Heart left ventricle (tissue), 16 donors: Measurements from ENCODE around the gene GGT5. TPM values are rescaled to one million over a fixed set of nuclear protein-coding genes. Genes with fewer than 3 reads are reported as not detected.
"Not testable (repeated sequence)": the region's sequence is repeated elsewhere in the genome, so short reads cannot be mapped to it uniquely, and the experiment has no call there.

ENCODE experiments used
- ATAC-seq, 4 donors: fragments of 200-7000 bp; cut with Tn5 transposase; one replicate each; pipeline ENCODE4 v1.9.1; 2020 to 2022; ENCODE audit warnings: moderate library complexity in 4 of 4, mild to moderate bottlenecking in 3 of 4, moderate number of reproducible peaks in 1 of 4
- DNase-seq, 5 donors: peaks; one replicate each; pipeline ENCODE4 v3.0.0-alpha.2; 2020
- H3K27ac ChIP-seq, 12 donors: fragments of 200-600 bp; sonication (generic) in 4 of 12; one replicate each; pipeline versions ENCODE4 v1.5.0 to v1.8.0; 2016 to 2022; ENCODE audit warnings: mild to moderate bottlenecking in 2 of 12
- H3K27me3 ChIP-seq, 9 donors: fragments of 200-600 bp; sonication (generic) in 2 of 9; one replicate each; pipeline versions ENCODE4 v1.5.1 to v1.8.0; 2016 to 2022; ENCODE audit warnings: mild to moderate bottlenecking in 3 of 9
- H3K36me3 ChIP-seq, 9 donors: fragments of 200-600 bp; sonication (generic) in 2 of 9; one replicate each; pipeline versions ENCODE4 v1.5.0 to v1.8.0; 2018 to 2022; ENCODE audit warnings: mild to moderate bottlenecking in 2 of 9
- H3K4me1 ChIP-seq, 12 donors: fragments of 200-600 bp; sonication (generic) in 4 of 12; one replicate each; pipeline versions ENCODE4 v1.5.0 to v1.8.0; 2016 to 2022; ENCODE audit warnings: mild to moderate bottlenecking in 3 of 12
- H3K4me3 ChIP-seq, 12 donors: fragments of 200-600 bp; sonication (generic) in 4 of 12; one replicate each; pipeline versions ENCODE4 v1.5.0 to v1.8.0; 2017 to 2022; ENCODE audit warnings: mild to moderate bottlenecking in 9 of 12, moderate library complexity in 4 of 12
- H3K9me3 ChIP-seq, 12 donors: fragments of 200-600 bp; sonication (generic) in 4 of 12; one replicate each; pipeline versions ENCODE4 v1.5.0 to v1.8.0; 2016 to 2022; ENCODE audit warnings: mild to moderate bottlenecking in 1 of 12
- CTCF ChIP-seq, 12 donors: fragments of 200-600 bp; sonication (generic) in 4 of 12; IDR thresholded peaks; one replicate each; pipeline versions ENCODE4 v1.5.0 to v1.8.0; 2018 to 2022; ENCODE audit warnings: antibody characterized with exemption in 12 of 12, mild to moderate bottlenecking in 5 of 12
- POLR2A ChIP-seq, 2 donors: fragments of 450-650 bp; IDR thresholded peaks; one replicate each; pipeline ENCODE4 v1.6.1; 2017; ENCODE audit warnings: antibody characterized with exemption in 2 of 2, mild to moderate bottlenecking in 2 of 2, moderate library complexity in 2 of 2
- WGBS, 4 donors: extraction: QIAGEN DNeasy Blood & Tissue Kit in 2 of 4; methylation state at CpG; one replicate each; pipeline versions ENCODE4 v1.1.5 to v1.1.7; 2013 to 2018; 5-methylcytosine and 5-hydroxymethylcytosine counted together
- intact Hi-C, 10 donors: fragments of 100-400 bp; cut with DNase I; formaldehyde crosslinking; loops; one replicate each; pipeline versions ENCODE4 v1.11.1 to v1.14.2; 2022
- polyA plus RNA-seq, 2 donors: library from polyadenylated mRNA; stranded (reverse); fragments of 200-250 nt; gene quantifications; one replicate each; pipeline ENCODE4 v1.2.3, GENCODE V29; 2013
- total RNA-seq, 9 donors: library from RNA; depleted of rRNA in 2 of 9; stranded (reverse); fragments of >200 nt in 2 of 9; fragmentation: NEBNext Ultra II Directional in 3 of 9; extraction: Animal tissue kit (Norgen Biotek cat#: 25700) in 3 of 9; gene quantifications; one replicate each; pipeline versions ENCODE4 v1.1.0 to v1.2.4, GENCODE V29; 2016 to 2023
- donor health status: ischemic (EF 13 %, LVEDD 7.1; RV severe dilation, severe dysfunction).
- donor health status: healthy with polysubstance abuse.
- donor health status: DM: no; HTN: yes; CAD: no.
- donor health status: DM: no; HTN: no; CAD: no.
- donor health status: ischemic (EF 25% LVEDD 6.9; RV normal size, moderate dysfunction).
- donor health status: ischemic (EF 25% LVEDD 5.7; RV mildly dilated, moderate dysfunction).
- donor health status: healthy.
- donor health status: DM: yes; HTN: yes; CAD: no.
- donor health status: ischemic (EF 35%, LVEDD 5.7; RV mildly dilated, moderate dysfunction).
- donor health status: nonischemic (EF 11% LVEDD 7.7; RV severe dilation, severe dysfunction).
- donor health status: DM: yes; HTN: yes; CAD: no.
- donor health status: PGD.
- donor health status: ischemic (EF 29% LVEDD 5.4; RV normal size, mild dysfunction).
- donor health status: nonischemic (EF 23%, LVEDD 6.1; RV moderate dilation, normal function).

GGT5 gene
- total and polyA plus RNA-seq, 11 donors, result 6.1 to 71.5 (median 19.6) TPM

GRCh38 chr22:24209016-24209415, 35.9 kb downstream of the GGT5 start:
- Histone ChIP-seq H3K4me3 (no peak overlapping the region), H3K4me1 (peaks cover 8 to 48% (median 23%) of the 10 kb centered on the region in 12 donors), H3K9me3 (peaks cover 0 to 4% (median 0%) of the 10 kb centered on the region in 12 donors), H3K27me3 (no peaks in the 10 kb centered on the region), H3K36me3 (no peaks in the 10 kb centered on the region), H3K27ac (peak overlapping the region in 10 of 12 donors; percentile 82 to 93 (median 86))
- TF ChIP-seq POLR2A (IDR thresholded peaks at IDR 0.05) (no peak), CTCF (IDR thresholded peaks at IDR 0.05) (no peak)
- DNase-seq (no peak), ATAC-seq (no peak)
- intact Hi-C loops, result loop anchor here in 3 of 10 donors (2.0 to 5.0 kb wide), 3 partner anchors 33 to 38 kb away; partner anchors contain the start of gene GGT5 (in 1 of the 3)
- 88 to 93% (median 92%) methylated on average over 3 of the region's 3 CpGs for WGBS, 4 donors

GRCh38 chr22:24208012-24208749, 36.7 kb downstream of the GGT5 start:
- H3K4me1 ChIP-seq, result peaks cover 8 to 48% (median 23%) of the 10 kb centered on the region in 12 donors
- H3K36me3 ChIP-seq, result no peaks in the 10 kb centered on the region
- WGBS, 4 donors, result 25 to 35% (median 31%) methylated on average over 2 of the region's 2 CpGs
- H3K4me3 ChIP-seq, result peak overlapping the region in 2 of 12 donors; percentile 7 to 18
- peak in 3 of 5 donors; percentile 56 to 68 (median 65) for DNase-seq
- TF ChIP-seq CTCF (IDR thresholded peaks at IDR 0.05), result no peak
- TF ChIP-seq POLR2A (IDR thresholded peaks at IDR 0.05), result peak in 1 of 2 donors; percentile 20
- H3K27me3 ChIP-seq, result no peaks in the 10 kb centered on the region
- H3K27ac ChIP-seq, result peak overlapping the region; percentile 81 to 93 (median 86)
- peak; percentile 85 to 97 (median 92) for ATAC-seq
- peaks cover 0 to 4% (median 0%) of the 10 kb centered on the region in 12 donors for H3K9me3 ChIP-seq
- intact Hi-C loops, result loop anchor here in 3 of 10 donors (2.0 to 5.0 kb wide), 3 partner anchors 34 to 39 kb away; partner anchors contain the start of gene GGT5 (in 1 of the 3)

GRCh38 chr22:24207264-24208011, 37.4 kb downstream of the GGT5 start:
- intact Hi-C loops, result loop anchor here in 4 of 10 donors (2.0 to 5.0 kb wide), 4 partner anchors 35 to 40 kb away; partner anchors contain the start of gene GGT5 (in 2 of the 4)
- Histone ChIP-seq H3K4me1 (peaks cover 8 to 48% (median 23%) of the 10 kb centered on the region in 12 donors), H3K27ac (peak overlapping the region; percentile 81 to 93 (median 86)), H3K36me3 (no peaks in the 10 kb centered on the region), H3K9me3 (peaks cover 0 to 4% (median 0%) of the 10 kb centered on the region in 12 donors), H3K4me3 (peak overlapping the region in 2 of 12 donors; percentile 7 to 18), H3K27me3 (no peaks in the 10 kb centered on the region)
- ATAC-seq, result peak in 1 of 4 donors; percentile 11
- WGBS, 4 donors, result 67 to 74% (median 71%) methylated on average over 8 of the region's 8 CpGs
- DNase-seq, result no peak
- no peak for TF ChIP-seq CTCF (IDR thresholded peaks at IDR 0.05)
- TF ChIP-seq POLR2A (IDR thresholded peaks at IDR 0.05), result no peak

GRCh38 chr22:24206460-24207263, 38.2 kb downstream of the GGT5 start:
- intact Hi-C loops, result loop anchor here in 3 of 10 donors (2.0 to 5.0 kb wide), 3 partner anchors 36 to 41 kb away; partner anchors contain the start of gene GGT5 (in 2 of the 3)
- H3K27me3 ChIP-seq, H3K36me3 ChIP-seq, DNase-seq, ATAC-seq, H3K9me3 ChIP-seq: not testable (repeated sequence)
- peak overlapping the region in 1 of 12 donors; percentile 18 for H3K4me3 ChIP-seq
- WGBS, 4 donors, result 84 to 91% (median 88%) methylated on average over 15 of the region's 15 CpGs
- peak overlapping the region; percentile 81 to 93 (median 86) for H3K27ac ChIP-seq
- peaks cover 8 to 48% (median 23%) of the 10 kb centered on the region in 12 donors for H3K4me1 ChIP-seq
